NOMO-1 (cell line): Measurements from ENCODE around the gene MARCO.
"Not testable (repeated sequence)": the region's sequence is repeated elsewhere in the genome, so short reads cannot be mapped to it uniquely, and the experiment has no call there.

ENCODE experiments used
- DNase-seq, 2 experiments: peaks; one replicate each; lab custom pipeline; 2025; ENCODE audit not compliant: unreplicated experiment in 2 of 2; lab: John Stamatoyannopoulos, UW

The MARCO gene

GRCh38 chr2:119025762-119026351 lies 83.9 kb downstream of the MARCO start:
- no peak for DNase-seq

- DNase-seq = no peak
Measured at GRCh38 chr2:119026890-119027289, 84.9 kb downstream of the MARCO start.

- no peak for DNase-seq
Measured at GRCh38 chr2:119028327-119029174, 86.6 kb downstream of the MARCO start.

- DNase-seq = no peak
Measured at GRCh38 chr2:119029297-119029696, 87.3 kb downstream of the MARCO start.

- DNase-seq = not testable (repeated sequence)
Measured at GRCh38 chr2:119037922-119038321, 95.9 kb downstream of the MARCO start.

- DNase-seq = no peak
Measured at GRCh38 chr2:119040730-119041129, 98.7 kb downstream of the MARCO start.
